Muscle layer of duodenum (tissue), 2 donors: ENCODE data around the gene LRGUK.

Experiments used
- H3K27ac ChIP-seq: one replicate; pipeline ENCODE4 v1.7.0; 2013; ENCODE audit warnings: mild to moderate bottlenecking, low read length
- H3K27me3 ChIP-seq: one replicate; pipeline ENCODE4 v1.7.0; 2013; ENCODE audit warnings: low read depth, mild to moderate bottlenecking, control low read depth, low read length
- H3K36me3 ChIP-seq, 2 donors: one replicate each; pipeline ENCODE4 v1.7.0; 2013; ENCODE audit warnings: low read length in 2 of 2, control low read depth in 1 of 2, mild to moderate bottlenecking in 1 of 2; ENCODE audit not compliant: insufficient read depth in 2 of 2, control insufficient read depth in 1 of 2
- H3K4me1 ChIP-seq, 2 donors: one replicate each; pipeline ENCODE4 v1.7.0; 2013; ENCODE audit warnings: low read length in 2 of 2, mild to moderate bottlenecking in 2 of 2, control low read depth in 1 of 2, moderate library complexity in 1 of 2; ENCODE audit not compliant: insufficient read depth in 2 of 2, control insufficient read depth in 1 of 2
- H3K4me3 ChIP-seq, 2 donors: one replicate each; pipeline ENCODE4 v1.7.0; 2013; ENCODE audit warnings: low read length in 2 of 2, low read depth in 1 of 2, mild to moderate bottlenecking in 1 of 2
- H3K9me3 ChIP-seq, 2 donors: one replicate each; pipeline ENCODE4 v1.7.0; 2013; ENCODE audit warnings: low read length in 2 of 2, control low read depth in 1 of 2, mild to moderate bottlenecking in 1 of 2; ENCODE audit not compliant: control insufficient read depth in 1 of 2
- donor health status: healthy.

LRGUK gene

DNA sequence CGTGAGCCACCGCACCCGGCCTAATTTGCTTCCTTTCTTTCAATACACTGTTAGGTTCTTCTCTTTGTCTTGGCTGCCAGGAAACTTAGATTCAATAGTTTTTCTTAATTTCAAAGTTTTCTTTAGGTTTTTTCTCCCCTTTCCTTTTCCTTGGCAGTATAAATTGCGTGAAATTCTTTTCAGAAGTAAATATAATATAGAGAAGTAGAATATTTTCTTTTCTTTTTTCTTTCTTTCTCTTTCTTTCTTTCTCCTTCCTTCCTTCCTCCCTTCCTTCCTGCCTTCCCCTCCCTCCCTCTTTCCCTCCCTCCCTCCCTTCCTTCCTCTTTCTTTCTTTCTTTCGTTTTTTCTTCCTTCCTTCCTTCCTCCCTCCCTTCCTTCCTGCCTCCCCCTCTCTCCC lies 1.7 kb downstream of the LRGUK start:
- H3K9me3 ChIP-seq: no peaks in the 10 kb centered on the region
- H3K27me3 ChIP-seq: no peaks in the 10 kb centered on the region
- H3K4me3 ChIP-seq: no peak overlapping the region
- no peaks in the 10 kb centered on the region for H3K36me3 ChIP-seq
- H3K4me1 ChIP-seq: peaks cover 0 to 10% of the 10 kb centered on the region in 2 donors
- H3K27ac ChIP-seq: no peak overlapping the region

DNA sequence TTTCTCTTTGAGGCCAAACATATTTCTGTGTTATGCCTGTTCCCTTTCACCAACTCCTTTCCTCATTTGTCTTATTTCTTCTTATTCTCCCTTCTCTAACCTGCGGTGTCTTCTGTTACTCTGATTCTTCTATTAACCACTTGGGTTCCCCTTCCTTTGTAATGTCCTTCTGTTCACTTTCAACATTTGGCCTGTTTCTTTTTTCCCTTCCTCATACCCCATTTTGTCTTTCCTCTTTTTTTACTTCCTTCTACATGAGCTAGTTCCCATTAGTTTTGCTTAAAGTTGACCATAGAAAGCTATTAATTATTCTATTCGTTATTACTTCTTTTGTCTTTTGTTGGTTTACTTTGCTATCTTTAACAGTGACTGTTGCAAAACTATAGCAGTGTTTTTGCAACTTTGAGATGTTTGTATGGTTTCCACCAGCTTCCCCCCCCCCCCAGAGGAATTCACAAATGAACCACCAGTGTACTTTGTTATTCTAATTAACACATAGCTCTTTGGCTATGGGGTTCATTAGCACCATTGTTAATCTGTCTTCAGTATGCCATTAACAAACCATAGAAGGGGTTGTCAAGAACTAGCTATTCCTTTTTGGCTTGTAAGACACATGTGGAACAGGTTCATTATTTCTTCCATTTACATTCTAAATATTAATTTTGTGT lies 2.9 kb downstream of the LRGUK start:
- H3K27me3 ChIP-seq: no peaks in the 10 kb centered on the region
- H3K9me3 ChIP-seq: no peaks in the 10 kb centered on the region
- H3K36me3 ChIP-seq: no peaks in the 10 kb centered on the region
- peaks cover 0 to 10% of the 10 kb centered on the region in 2 donors for H3K4me1 ChIP-seq
- H3K27ac ChIP-seq: no peak overlapping the region
- H3K4me3 ChIP-seq: no peak overlapping the region

- H3K36me3 ChIP-seq: no peaks in the 10 kb centered on the region
- no peaks in the 10 kb centered on the region for H3K27me3 ChIP-seq
- no peak overlapping the region for H3K4me3 ChIP-seq
- no peaks in the 10 kb centered on the region for H3K4me1 ChIP-seq
- no peak overlapping the region for H3K27ac ChIP-seq
- H3K9me3 ChIP-seq: no peaks in the 10 kb centered on the region
Measured at GRCh38 chr7:134134004-134134403, 6.9 kb downstream of the LRGUK start.

GRCh38 chr7:134140889-134141867 lies 14.0 kb downstream of the LRGUK start:
- Histone ChIP-seq H3K36me3 (no peaks in the 10 kb centered on the region), H3K4me3 (no peak overlapping the region), H3K9me3 (no peaks in the 10 kb centered on the region), H3K4me1 (no peaks in the 10 kb centered on the region), H3K27me3 (no peaks in the 10 kb centered on the region), H3K27ac (no peak overlapping the region)

DNA sequence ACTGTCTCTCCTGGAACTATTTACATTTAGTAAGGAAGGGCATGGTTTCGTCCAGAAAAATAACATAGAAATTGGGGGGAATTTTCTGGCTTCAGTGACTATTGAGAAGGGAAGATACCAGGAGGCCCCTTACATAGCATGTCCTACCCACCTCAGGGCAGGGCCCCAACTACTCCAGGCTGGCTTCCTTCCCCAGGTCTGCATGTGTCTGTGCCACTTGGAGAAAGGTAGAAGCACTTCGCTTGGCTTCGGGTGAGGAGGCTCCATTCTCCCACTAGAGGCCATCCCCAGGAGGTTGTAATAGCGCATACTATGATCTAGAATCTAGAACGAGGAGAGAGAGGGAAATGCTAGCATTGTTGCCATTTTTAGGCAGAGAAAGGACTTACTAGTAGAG lies 14.7 kb downstream of the LRGUK start:
- Histone ChIP-seq H3K27me3 (no peaks in the 10 kb centered on the region), H3K4me1 (no peaks in the 10 kb centered on the region), H3K4me3 (no peak overlapping the region), H3K9me3 (no peaks in the 10 kb centered on the region), H3K27ac (no peak overlapping the region), H3K36me3 (no peaks in the 10 kb centered on the region)

DNA sequence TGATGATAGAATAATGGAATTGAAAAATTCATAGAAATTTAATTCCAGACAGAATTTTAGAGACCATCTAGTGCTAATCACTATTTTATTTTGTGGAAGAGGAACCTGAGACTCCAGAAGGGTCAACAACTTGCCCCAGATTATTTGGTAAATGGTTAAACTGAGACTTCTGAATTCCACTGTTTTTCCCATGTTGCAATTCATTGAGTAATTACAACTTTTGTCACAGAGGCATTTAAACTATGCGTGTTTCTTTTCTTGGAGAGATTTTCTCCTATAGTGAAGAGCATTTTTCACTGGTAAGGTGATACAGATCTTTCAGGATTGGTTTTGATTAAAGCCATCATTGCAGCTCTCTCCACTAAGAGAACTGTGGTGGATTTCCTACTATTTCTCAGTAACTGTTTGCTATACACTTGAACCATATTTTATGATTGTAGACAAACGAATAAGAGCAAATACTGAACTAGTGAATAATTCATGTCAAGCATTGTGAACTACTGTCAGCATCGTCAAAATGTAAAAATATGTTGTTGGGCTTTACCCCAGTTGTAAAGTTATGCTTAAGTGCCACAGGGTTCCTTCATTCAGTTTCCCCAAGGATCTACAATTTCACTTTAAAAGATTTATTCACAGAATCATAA lies 26.5 kb downstream of the LRGUK start:
- Histone ChIP-seq H3K4me1 (no peaks in the 10 kb centered on the region), H3K4me3 (no peak overlapping the region), H3K36me3 (no peaks in the 10 kb centered on the region), H3K27ac (no peak overlapping the region), H3K9me3 (no peaks in the 10 kb centered on the region), H3K27me3 (no peaks in the 10 kb centered on the region)

GRCh38 chr7:134154581-134155130 lies 27.5 kb downstream of the LRGUK start:
- H3K36me3 ChIP-seq: no peaks in the 10 kb centered on the region
- H3K9me3 ChIP-seq: no peaks in the 10 kb centered on the region
- H3K27ac ChIP-seq: no peak overlapping the region
- no peaks in the 10 kb centered on the region for H3K4me1 ChIP-seq
- H3K4me3 ChIP-seq: no peak overlapping the region
- H3K27me3 ChIP-seq: no peaks in the 10 kb centered on the region

DNA sequence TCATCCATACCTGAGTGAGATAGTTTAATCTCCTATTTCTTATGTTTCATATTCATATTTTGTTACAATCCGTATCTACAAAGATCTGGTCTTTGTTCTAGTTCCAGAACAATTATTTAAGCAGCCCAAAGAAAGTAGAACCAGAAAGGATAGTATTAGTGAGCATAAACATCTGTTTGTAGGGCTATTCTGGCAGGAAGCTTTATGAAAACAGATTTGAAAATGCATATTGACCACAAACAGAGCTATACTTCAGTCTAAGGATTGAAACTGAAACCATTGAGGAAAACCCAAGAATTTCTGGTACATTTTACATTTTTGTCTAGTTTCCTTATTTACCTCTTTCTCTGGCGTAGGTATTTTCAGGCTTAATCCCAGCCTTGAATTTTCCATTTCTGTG lies 28.1 kb downstream of the LRGUK start:
- Histone ChIP-seq H3K36me3 (no peaks in the 10 kb centered on the region), H3K4me1 (no peaks in the 10 kb centered on the region)

GRCh38 chr7:134155871-134156270 lies 28.7 kb downstream of the LRGUK start:
- H3K27me3 ChIP-seq: no peaks in the 10 kb centered on the region
- H3K36me3 ChIP-seq: no peaks in the 10 kb centered on the region
- H3K4me3 ChIP-seq: no peak overlapping the region
- no peaks in the 10 kb centered on the region for H3K4me1 ChIP-seq
- H3K9me3 ChIP-seq: no peaks in the 10 kb centered on the region
- no peak overlapping the region for H3K27ac ChIP-seq

More for the DNA sequence above, 28.1 kb downstream of the LRGUK start:
- H3K27ac ChIP-seq: no peak overlapping the region
- no peak overlapping the region for H3K4me3 ChIP-seq
- H3K27me3 ChIP-seq: no peaks in the 10 kb centered on the region
- no peaks in the 10 kb centered on the region for H3K9me3 ChIP-seq

GRCh38 chr7:134165252-134165651 lies 38.1 kb downstream of the LRGUK start:
- H3K4me3 ChIP-seq: no peak overlapping the region
- H3K36me3 ChIP-seq: no peaks in the 10 kb centered on the region
- no peaks in the 10 kb centered on the region for H3K4me1 ChIP-seq
- no peaks in the 10 kb centered on the region for H3K27me3 ChIP-seq
- H3K27ac ChIP-seq: no peak overlapping the region
- no peaks in the 10 kb centered on the region for H3K9me3 ChIP-seq

- no peak overlapping the region for H3K4me3 ChIP-seq
- H3K36me3 ChIP-seq: no peaks in the 10 kb centered on the region
- H3K9me3 ChIP-seq: no peaks in the 10 kb centered on the region
- H3K27me3 ChIP-seq: no peaks in the 10 kb centered on the region
- no peak overlapping the region for H3K27ac ChIP-seq
- no peaks in the 10 kb centered on the region for H3K4me1 ChIP-seq
Measured at GRCh38 chr7:134167250-134167649, 40.1 kb downstream of the LRGUK start.
